A549 (cell line): ENCODE measurements around the gene CLN6. TPM values are rescaled to one million over a fixed set of nuclear protein-coding genes. Genes with fewer than 3 reads are reported as not detected.
A peak's percentile ranks its signal among the peaks of the same experiment; 100 is the strongest.

Experiments
- ATAC-seq, 2 experiments: fragments of 200-7000 bp in 1 of 2; fragments of >200 bp in 1 of 2; cut with Nextera tagmentation in 1 of 2; cut with Tn5 transposase in 1 of 2; 3 replicates each; pipeline versions ENCODE4 v1.8.0 to v1.9.1; 2018 to 2020; ENCODE audit warnings: mild to moderate bottlenecking in 1 of 2, moderate library complexity in 1 of 2
- CTCF ChIA-PET: fragments of 300-600 bp; sonication (Branson Sonifier 250); formaldehyde crosslinking; extraction: SDS; loops from one replicate; lab custom pipeline; 2021; ENCODE audit warnings: antibody characterized with exemption, inconsistent platforms; lab: Yijun Ruan, JAX
- POLR2A ChIA-PET: fragments of 350-600 bp; formaldehyde crosslinking; extraction: SDS; loops from one replicate; lab custom pipeline; 2021; ENCODE audit warnings: antibody characterized with exemption, inconsistent platforms; lab: Yijun Ruan, JAX
- DNase-seq, 2 experiments: peaks; one replicate each; pipeline versions ENCODE4 v3.0.0 to v3.0.0-alpha.2; 2011 to 2016; ENCODE audit warnings: low read depth in 1 of 2, low spot score in 1 of 2
- FAIRE-seq: peaks from 2 replicates; lab custom pipeline; 2011; peaks lifted over from hg19 to GRCh38; lab: Jason Lieb, UNC
- H3K27ac ChIP-seq, 2 experiments: fragments of >200 bp; sonication (Bioruptor Twin); formaldehyde crosslinking; 3 replicates each; pipeline ENCODE4 v1.5.1; 2016 to 2017
- H3K4me1 ChIP-seq: fragments of >200 bp; sonication (Bioruptor Twin); formaldehyde crosslinking; 3 replicates; pipeline ENCODE4 v1.6.1; 2016
- H3K4me2 ChIP-seq: fragments of >200 bp; sonication (Bioruptor Twin); formaldehyde crosslinking; 3 replicates; pipeline ENCODE4 v1.6.1; 2016
- H3K4me3 ChIP-seq: fragments of >200 bp; sonication (Bioruptor Twin); formaldehyde crosslinking; 3 replicates; pipeline ENCODE4 v1.5.1; 2016
- H3K9me3 ChIP-seq: fragments of >200 bp; sonication (Bioruptor Twin); formaldehyde crosslinking; 3 replicates; pipeline ENCODE4 v1.6.1; 2016
- ATOH8 ChIP-seq: fragments of 250-450 bp; sonication (Bioruptor Pico); IDR thresholded peaks from 2 replicates; pipeline ENCODE4 v1.5.0; 2020; ENCODE audit warnings: low read depth, mild to moderate bottlenecking, moderate library complexity
- CBX2 ChIP-seq: fragments of 200-600 bp; sonication (generic); IDR thresholded peaks from 2 replicates; pipeline ENCODE4 v1.6.1; 2016; ENCODE audit warnings: low read depth, mild to moderate bottlenecking, borderline replicate concordance
- CBX8 ChIP-seq: fragments of 200-600 bp; sonication (generic); IDR thresholded peaks from 2 replicates; pipeline ENCODE4 v1.6.1; 2016
- CEBPB ChIP-seq, 2 experiments: fragments of >200 bp in 1 of 2; sonication (Bioruptor Twin) in 1 of 2; formaldehyde crosslinking in 1 of 2; IDR thresholded peaks; 2 replicates each; pipeline ENCODE4 v1.6.1; 2012 to 2016
- CHD2 ChIP-seq: fragments of 150-350 bp; IDR thresholded peaks from 2 replicates; pipeline ENCODE4 v1.6.1; 2014; ENCODE audit warnings: low read length; ENCODE audit not compliant: partially characterized antibody
- ESRRA ChIP-seq: fragments of 150-350 bp; IDR thresholded peaks from 2 replicates; pipeline ENCODE4 v1.6.1; 2014; ENCODE audit warnings: mild to moderate bottlenecking, low read length, borderline replicate concordance
- FOSB ChIP-seq: fragments of 250-450 bp; sonication (Bioruptor Pico); IDR thresholded peaks from 2 replicates; pipeline ENCODE4 v1.5.0; 2020; ENCODE audit warnings: mild to moderate bottlenecking, moderate library complexity
- FOSL2 ChIP-seq, 2 experiments: fragments of 450-650 bp in 1 of 2; fragments of >200 bp in 1 of 2; sonication (Bioruptor Twin) in 1 of 2; formaldehyde crosslinking; IDR thresholded peaks; 2 replicates each; pipeline versions ENCODE4 v1.5.0 to v1.6.1; 2016 to 2020; ENCODE audit warnings: mild to moderate bottlenecking in 1 of 2, moderate library complexity in 1 of 2
- HDAC2 ChIP-seq: fragments of 200-600 bp; sonication (generic); IDR thresholded peaks from 2 replicates; pipeline ENCODE4 v1.6.1; 2016
- JUN ChIP-seq, 2 experiments: fragments of >200 bp; sonication (Bioruptor Twin); formaldehyde crosslinking; IDR thresholded peaks; 2 replicates in 1 of 2; 3 replicates in 1 of 2; pipeline ENCODE4 v1.6.1; 2016 to 2017
- JUNB ChIP-seq: fragments of >200 bp; sonication (Bioruptor Twin); formaldehyde crosslinking; IDR thresholded peaks from 2 replicates; pipeline ENCODE4 v1.6.1; 2016
- MAZ ChIP-seq: fragments of 150-350 bp; IDR thresholded peaks from 2 replicates; pipeline ENCODE4 v1.6.1; 2014; ENCODE audit warnings: antibody characterized with exemption, low read depth, low read length, borderline replicate concordance
- MYC ChIP-seq: IDR thresholded peaks from 2 replicates; pipeline ENCODE4 v1.6.1; 2012; ENCODE audit warnings: mild to moderate bottlenecking, inconsistent platforms, low read length, improper control_type of control experiment, borderline replicate concordance
- POLR2AphosphoS2 ChIP-seq: conservative IDR thresholded peaks from 2 replicates; pipeline ENCODE4 v1.6.1; 2012; ENCODE audit warnings: low read length, improper control_type of control experiment, inconsistent platforms
- RAD21 ChIP-seq, 2 experiments: fragments of >200 bp in 1 of 2; sonication (Bioruptor Twin) in 1 of 2; formaldehyde crosslinking in 1 of 2; IDR thresholded peaks in 1 of 2; conservative IDR thresholded peaks in 1 of 2; 2 replicates in 1 of 2; 3 replicates in 1 of 2; pipeline ENCODE4 v1.6.1; 2012 to 2018; ENCODE audit warnings: inconsistent platforms in 1 of 2
- RCOR1 ChIP-seq: fragments of 150-350 bp; IDR thresholded peaks from 2 replicates; pipeline ENCODE4 v1.6.1; 2014; ENCODE audit warnings: antibody characterized with exemption, low read length, low read depth
- TP53 ChIP-seq: fragments of 250-450 bp; sonication (Bioruptor Pico); IDR thresholded peaks from 2 replicates; pipeline ENCODE4 v1.5.0; 2021; ENCODE audit warnings: mild to moderate bottlenecking, moderate library complexity
- WGBS: methylation state at CpG from one replicate; pipeline ENCODE4 v1.1.6; 2017; ENCODE audit errors: missing lambda C conversion rate; 5-methylcytosine and 5-hydroxymethylcytosine counted together
- polyA plus RNA-seq, 4 experiments: library from polyadenylated mRNA; depleted of rRNA in 3 of 4; stranded (reverse); fragments of >200 nt; fragmentation: RNase III in 1 of 4; extraction: RNeasy Plus Mini Kit Qiagen cat#74134 plus additional on column Dnase treatment in 1 of 4; gene quantifications; 2 replicates in 3 of 4; 3 replicates in 1 of 4; pipeline ENCODE4 v1.2.3, GENCODE V29; 2011 to 2017

The CLN6 gene
- polyA plus RNA-seq, 2 of the 4 experiments (the other 2 are of a cell fraction): 47.5 to 69.7 TPM

DNA sequence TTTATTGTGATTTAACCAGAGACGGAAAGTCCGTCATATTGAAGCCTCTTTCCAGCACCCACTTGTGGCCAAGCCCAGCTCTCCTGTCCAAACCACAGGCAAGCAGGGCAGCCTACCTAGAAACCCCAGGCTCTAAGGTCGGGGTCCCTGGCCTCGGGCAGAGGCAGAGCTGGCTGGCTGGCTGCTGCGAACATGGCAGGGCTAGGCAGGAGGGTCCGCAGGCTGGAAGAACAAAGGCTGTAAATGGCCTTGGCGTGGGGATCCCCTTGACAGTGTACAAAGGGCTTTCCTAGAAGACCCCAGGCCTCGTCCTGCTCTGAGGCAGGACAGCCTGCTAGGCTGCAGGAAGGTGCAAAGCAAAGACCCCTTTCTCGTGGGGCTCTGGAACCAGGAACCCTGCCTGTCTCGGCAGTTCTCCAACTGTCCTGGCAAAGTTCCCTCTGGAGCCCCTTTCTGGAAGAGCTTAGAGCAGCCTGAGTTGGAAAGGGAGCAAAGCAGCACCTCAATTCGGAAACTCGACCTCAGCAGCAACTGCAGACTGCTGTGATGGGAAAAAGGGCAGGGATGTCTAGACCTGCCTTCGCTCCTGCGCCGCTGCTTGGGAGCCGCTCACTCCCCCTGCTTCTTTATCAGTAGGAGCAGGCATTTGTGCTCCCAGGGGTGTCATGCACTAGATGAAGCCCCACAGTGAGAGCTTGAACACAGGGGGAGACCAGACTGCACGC is 32.9 kb downstream of the CLN6 start:
- Histone ChIP-seq H3K4me2 (no peak overlapping the region), H3K4me3 (no peak overlapping the region)
- DNase-seq (no peak), ATAC-seq (no peak), FAIRE-seq (no peak)
- CTCF ChIA-PET: interaction anchor here (0.6 to 6.3 kb wide), 10 partner anchors 9 to 677 kb away, joined by 3 to 42 read pairs (median 3); no protein-coding TSS in a partner anchor
- POLR2A ChIA-PET: no interaction called here
- TF ChIP-seq POLR2AphosphoS2: 0 out of 2 replicates have a peak, but pooled peaks have one; percentile 7
- TF ChIP-seq ESRRA: no peak
- TF ChIP-seq MYC: no peak
- TF ChIP-seq CEBPB (IDR thresholded peaks at IDR 0.05): no peak
- TF ChIP-seq, all 56 proteins: peak for 1
- H3K4me1 ChIP-seq: no peaks in the 10 kb centered on the region
- no peak overlapping the region for H3K27ac ChIP-seq
- H3K9me3 ChIP-seq: no peaks in the 10 kb centered on the region
- WGBS: 91% methylated on average over 17 of the region's 17 CpGs

DNA sequence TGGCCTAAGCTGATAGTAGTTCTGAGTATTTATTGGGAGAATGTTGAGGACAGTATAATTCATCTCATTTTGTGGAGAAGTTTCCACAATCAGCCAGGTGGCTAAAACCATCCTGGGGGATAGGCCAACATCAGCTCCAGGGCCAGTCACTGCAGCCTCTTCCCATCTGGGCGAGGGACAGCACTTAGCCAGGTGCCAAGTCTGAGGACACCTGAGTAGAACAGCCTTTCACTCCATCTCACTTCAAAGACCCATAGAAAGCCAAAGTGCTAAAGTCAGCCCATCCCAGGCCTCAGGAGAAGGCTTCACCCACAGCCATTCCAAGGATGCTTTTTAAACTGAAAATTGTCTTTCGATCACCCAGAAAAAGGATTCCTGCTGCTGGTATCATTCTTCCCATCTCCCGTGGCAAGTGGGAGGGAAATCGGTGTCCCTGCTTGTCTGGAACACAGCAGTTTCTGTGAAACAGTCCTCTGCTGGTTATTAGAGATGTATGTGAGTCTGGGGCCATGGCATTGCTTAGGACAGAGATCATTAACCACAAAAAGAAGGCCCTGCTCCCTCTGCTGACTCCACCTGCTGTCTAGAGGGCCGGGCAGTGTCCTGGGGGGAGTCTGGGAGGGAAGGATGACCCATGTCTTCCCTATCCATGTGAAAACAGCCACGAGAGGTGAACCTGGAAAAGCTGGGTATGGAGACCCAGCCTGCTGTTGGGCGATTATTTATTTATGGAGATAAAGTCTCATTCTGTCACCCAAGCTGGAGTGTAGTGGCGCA is 34.0 kb downstream of the CLN6 start:
- DNase-seq: no peak
- FAIRE-seq: no peak
- Histone ChIP-seq H3K4me1 (no peaks in the 10 kb centered on the region), H3K27ac (no peak overlapping the region), H3K9me3 (no peaks in the 10 kb centered on the region)
- peak; percentile 1 to 4; a peak in 3 of 6 replicates for ATAC-seq
- TF ChIP-seq JUNB (no peak), HDAC2 (no peak), TP53 (CRISPR knock-in tag) (no peak), RCOR1 (no peak), CEBPB (IDR thresholded peaks at IDR 0.05) (no peak), JUN (IDR thresholded peaks at IDR 0.05) (no peak), MAZ (no peak)
- TF ChIP-seq, all 56 proteins: peak for 0
- ChIA-PET POLR2A (interaction anchor here (0.8 kb wide), 1 partner anchor 10 kb away, joined by 3 read pairs; no protein-coding TSS in a partner anchor), CTCF (interaction anchor here (0.8 to 6.3 kb wide), 11 partner anchors 9 to 353 kb away, joined by 3 to 42 read pairs (median 4); partner anchors contain the start of gene CALML4)
- 91% methylated on average over 8 of the region's 8 CpGs for WGBS
- no peak overlapping the region for H3K4me3 ChIP-seq
- H3K4me2 ChIP-seq: no peak overlapping the region

DNA sequence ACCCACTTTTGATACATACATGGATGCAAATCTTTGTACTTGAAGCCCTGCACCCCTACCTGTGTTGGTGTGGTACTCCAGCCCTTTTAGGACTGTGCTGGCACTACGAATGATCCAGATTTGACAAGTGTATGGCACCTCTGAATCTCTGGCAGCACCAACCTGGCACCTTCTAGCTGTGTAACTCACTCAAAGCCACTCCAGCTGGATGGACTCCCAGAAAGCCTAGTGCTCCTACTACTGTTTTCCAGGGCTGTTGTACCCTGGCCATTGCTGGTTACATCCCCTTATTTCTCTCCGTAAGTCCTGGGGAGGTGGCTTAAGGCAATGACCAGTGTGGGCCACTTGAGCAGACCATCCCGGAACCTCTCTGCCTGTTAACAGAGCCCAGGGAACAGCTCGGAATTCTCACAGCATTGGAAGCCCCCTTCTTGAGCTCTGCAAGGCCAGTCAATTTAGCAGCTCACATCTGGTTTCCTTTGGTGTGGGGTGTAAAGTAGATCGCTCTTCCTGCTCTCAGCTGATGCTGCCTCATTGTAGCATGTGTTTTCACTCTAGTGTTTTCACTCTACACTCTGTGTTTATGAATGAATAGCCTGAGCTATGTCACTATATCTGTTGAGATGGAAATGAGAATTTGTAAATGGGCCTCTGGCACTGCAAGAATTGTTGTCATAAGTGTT is 36.6 kb downstream of the CLN6 start:
- ChIA-PET POLR2A (no interaction called here), CTCF (interaction anchor here (1.5 to 6.3 kb wide), 2 partner anchors 18 to 329 kb away, joined by 9 to 42 read pairs; no protein-coding TSS in a partner anchor)
- H3K9me3 ChIP-seq: no peaks in the 10 kb centered on the region
- no peak for DNase-seq
- FAIRE-seq: no peak
- H3K4me3 ChIP-seq: no peak overlapping the region
- no peak overlapping the region for H3K27ac ChIP-seq
- WGBS: 91% methylated on average over 5 of the region's 5 CpGs
- H3K4me1 ChIP-seq: no peaks in the 10 kb centered on the region
- peak in 1 of 2 experiments; percentile 9; a peak in 1 of 6 replicates for ATAC-seq
- TF ChIP-seq ATOH8: no peak
- no peak for TF ChIP-seq JUN (IDR thresholded peaks at IDR 0.05)
- no peak for TF ChIP-seq CBX8
- TF ChIP-seq FOSB (CRISPR knock-in tag): no peak
- TF ChIP-seq CBX2: no peak
- no peak for TF ChIP-seq CHD2
- TF ChIP-seq RAD21 (conservative IDR thresholded peaks at IDR 0.05 in 1 of 2, IDR thresholded peaks at IDR 0.05 in 1 of 2): no peak
- H3K4me2 ChIP-seq: no peak overlapping the region

DNA sequence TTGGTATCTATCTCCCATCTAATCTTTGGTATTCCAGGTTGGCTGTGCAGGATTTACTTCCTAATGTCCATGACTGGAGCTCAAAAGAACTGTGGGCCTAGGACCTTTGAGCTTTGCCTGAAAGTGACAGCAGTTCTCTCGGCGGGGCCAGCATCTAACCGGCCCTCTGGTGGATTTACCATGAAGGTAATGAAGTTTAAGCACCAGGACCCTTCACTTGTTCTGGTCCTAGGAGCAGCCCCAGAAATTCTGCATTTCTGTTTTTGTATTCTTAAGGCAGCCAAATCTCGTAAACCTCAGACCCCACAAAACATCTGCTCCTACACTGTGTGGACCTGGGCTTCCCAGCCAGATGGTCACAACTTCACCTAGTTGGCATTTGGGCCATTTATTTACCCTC is 37.4 kb downstream of the CLN6 start:
- H3K4me2 ChIP-seq: no peak overlapping the region
- TF ChIP-seq FOSL2 (IDR thresholded peaks at IDR 0.05) (no peak), FOSL2 (CRISPR knock-in tag; IDR thresholded peaks at IDR 0.05) (no peak), POLR2AphosphoS2 (0 out of 2 replicates have a peak, but pooled peaks have one; percentile 35)
- no peaks in the 10 kb centered on the region for H3K4me1 ChIP-seq
- no peak overlapping the region for H3K4me3 ChIP-seq
- POLR2A ChIA-PET: no interaction called here
- ATAC-seq (peak in 1 of 2 experiments; percentile 9; a peak in 2 of 6 replicates), DNase-seq (no peak), FAIRE-seq (no peak)
- no peaks in the 10 kb centered on the region for H3K9me3 ChIP-seq
- no peak overlapping the region for H3K27ac ChIP-seq
- CTCF ChIA-PET: interaction anchor here (0.9 to 1.0 kb wide), 2 partner anchors 18 to 733 kb away, joined by 3 read pairs; no protein-coding TSS in a partner anchor
- WGBS: 93% methylated on average over 4 of the region's 4 CpGs
